HG02678 (cell line): ENCODE measurements around the gene ME3.

Source experiments
- ATAC-seq: cut with Tn5 transposase; IDR thresholded peaks from one replicate; pipeline ENCODE4 v1.9.1; 2021; ENCODE audit warnings: mild to moderate bottlenecking, moderate library complexity; ENCODE audit not compliant: unreplicated experiment

The ME3 gene

DNA sequence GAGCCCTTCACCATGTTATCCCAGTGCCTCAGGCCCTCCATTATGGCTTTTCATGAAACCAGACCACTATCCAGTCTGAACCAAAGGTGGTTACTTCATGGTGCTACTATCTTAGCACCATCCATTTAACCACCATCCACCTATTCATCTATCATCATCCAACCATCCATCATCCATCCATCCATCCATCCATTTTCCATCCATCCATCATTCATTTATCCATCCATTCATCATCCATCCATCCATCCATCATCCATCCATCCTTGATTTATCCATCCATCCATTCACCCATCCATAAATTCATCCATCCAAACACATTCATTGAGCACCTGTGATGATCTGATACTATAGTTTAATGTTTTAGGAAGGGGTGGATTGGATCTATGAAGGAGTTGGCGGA lies 204.2 kb downstream of the ME3 start:
- ATAC-seq = no peak

DNA sequence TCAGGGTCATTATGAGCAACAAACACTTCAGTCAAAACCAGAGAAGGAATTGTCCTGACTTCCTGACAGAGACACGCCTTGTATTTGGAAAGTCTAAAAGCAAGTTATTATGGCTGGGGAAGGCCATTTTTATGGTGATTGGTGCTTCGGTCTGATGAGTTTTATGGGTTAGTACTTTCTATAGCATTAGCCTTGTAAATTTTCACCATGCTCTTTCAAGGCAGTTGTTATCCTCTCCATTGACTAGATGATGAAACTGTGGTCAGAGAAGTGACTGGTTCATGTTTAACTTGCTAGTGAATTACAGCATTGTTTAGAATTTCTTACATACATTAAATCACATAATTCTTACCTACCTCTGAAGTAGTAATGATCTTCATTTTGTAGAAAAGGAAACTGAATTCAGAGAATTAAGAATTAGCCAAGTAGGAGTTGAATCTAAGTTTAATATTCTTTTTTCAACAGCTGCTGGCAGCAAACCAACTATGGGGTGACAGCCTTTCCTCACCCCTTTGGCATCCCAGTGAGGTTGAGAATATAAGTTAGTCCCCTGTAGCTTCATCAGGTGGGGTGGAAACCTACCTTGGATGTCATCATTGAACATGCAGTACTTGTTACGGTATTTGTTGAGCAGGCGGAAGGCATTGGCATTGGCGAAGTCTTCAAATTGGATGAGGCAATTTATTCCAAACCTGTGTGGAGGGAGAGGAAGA lies 207.8 kb downstream of the ME3 start:
- no peak for ATAC-seq

DNA sequence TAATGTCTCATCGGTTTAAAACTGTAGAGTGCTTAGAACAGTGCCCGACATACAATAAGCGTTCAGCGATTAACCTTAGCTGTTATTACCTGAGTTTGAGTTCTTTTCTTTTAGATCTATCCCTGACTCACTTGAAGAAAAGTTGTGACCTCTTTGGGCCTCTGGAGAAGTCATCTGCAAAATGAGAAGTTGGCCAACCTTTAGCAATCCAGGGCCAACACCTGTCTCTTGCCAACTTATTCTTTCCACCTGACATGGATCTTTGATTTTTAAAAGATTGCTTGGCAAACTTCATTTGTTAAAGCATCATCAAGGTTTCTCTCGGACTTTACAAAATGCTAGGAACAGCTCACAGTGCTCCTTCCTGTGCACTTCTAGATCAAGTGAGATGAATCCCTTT lies 208.5 kb downstream of the ME3 start:
- ATAC-seq = no peak

DNA sequence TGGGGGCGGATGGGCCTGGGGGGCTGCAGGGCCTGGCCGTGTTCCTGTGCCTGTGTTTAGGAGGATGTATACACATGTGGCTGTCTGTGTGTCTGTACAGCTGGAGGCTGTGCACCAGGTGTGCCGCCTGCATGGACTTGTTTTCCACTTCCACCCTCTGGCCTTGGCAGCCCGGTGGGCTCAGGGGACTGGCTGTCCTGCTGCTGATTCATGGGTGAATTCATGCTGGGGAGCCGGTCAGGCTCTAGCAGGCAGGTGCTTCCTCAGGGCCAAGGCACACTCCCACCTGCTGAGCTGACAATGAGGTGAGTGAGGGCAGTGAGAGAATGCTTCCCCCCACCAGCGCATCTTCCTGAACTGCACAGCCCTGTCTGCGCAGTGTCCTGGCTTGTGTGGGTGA lies 209.3 kb downstream of the ME3 start:
- ATAC-seq = no peak

DNA sequence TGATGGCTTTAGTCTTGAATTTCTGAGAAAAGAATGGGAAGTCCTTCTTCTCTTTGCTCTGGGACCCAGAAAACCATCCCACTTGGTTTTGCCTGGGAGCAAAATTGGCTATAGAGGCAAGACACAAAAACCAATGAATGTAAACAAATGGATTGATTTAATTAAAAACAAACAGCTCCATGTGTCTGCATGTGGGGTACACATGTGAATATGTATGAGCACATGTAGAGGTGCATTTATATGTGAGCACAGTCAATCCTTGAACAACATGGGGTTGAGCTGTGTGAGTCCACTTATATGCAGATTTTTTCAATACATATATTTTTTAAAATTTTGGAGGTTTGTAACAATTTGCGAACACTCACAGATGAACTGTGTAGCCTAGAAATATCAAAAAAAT lies 210.5 kb downstream of the ME3 start:
- ATAC-seq = no peak

DNA sequence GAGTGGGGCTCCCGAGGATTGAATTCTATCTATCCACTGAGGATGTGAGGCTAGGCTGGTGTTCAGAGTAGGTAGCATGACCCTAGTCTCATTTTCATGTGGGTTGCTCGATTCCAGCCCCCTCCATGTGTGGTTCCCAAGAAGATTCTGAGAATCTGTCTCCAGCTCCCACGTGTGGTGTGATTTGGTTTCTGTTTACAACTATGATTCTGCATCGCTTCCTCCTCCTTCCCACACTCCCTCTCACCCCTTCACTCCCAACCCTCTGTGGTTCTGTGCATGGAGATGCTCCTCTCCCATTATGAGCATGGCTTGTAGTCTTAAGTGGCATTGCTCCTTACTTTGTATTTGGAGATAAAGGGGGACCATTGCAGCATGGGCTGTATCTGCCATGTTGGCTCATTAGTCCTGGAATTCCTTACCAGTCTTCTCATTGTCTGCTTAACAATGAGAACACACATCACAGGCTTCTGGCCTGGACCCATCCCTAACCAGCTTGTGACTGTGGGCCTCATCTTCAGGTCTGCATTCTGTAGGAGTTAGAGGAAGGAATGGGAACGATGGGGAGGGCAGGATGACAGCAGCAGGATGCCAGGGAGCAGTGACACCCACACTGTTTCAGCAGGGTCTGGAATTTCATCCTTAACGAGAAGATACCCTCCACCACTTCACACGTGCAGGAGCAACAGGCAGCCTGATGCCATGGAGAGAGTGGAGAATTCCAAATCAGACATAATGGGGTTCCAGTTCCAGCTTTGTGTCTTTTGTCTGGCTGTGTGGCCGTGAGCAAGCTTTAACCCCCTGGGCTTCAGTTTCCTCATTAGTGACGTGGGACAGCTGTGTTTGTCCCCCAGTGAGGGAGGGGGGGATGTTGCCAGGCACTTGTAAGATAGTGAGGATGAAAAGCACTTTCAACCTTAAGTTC lies 211.7 kb downstream of the ME3 start:
- ATAC-seq = no peak

DNA sequence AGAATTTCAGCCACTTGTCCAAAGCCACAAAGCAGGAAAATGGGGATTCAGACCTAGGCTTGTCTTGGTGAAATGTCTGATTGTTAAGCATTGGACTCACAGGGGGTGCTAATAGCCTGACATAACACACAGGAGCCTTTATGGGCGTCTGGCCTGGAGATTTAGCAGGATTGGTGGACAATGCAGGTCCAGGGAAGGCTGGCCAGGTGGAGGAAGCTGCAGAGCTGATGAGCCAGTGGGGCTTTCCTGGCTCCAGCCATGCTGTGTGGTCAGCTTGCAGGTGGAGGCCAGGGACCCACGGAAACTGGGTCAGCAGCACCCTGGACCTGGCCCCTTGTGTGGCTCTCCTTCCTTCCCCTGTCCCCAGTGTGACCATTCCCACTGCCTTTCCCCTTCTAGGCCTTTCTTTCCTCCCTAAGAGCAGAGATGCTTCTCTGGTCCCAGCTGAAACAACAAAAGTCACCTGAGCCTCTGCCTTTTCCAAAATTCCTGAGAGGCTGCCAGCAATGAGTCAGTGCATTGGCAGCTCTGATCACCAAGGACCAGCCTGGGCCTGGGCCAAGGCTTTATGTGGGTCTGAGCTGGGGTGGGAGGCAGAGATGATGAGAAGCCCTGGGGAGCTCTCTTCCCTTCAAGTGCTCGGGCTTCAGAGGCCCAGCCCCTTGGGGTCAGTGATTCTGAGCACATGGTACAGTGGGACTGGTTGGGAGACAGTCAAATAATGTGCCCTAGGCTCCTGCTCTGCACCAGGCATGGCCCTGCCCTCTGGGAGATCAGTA lies 212.5 kb downstream of the ME3 start:
- ATAC-seq = no peak

DNA sequence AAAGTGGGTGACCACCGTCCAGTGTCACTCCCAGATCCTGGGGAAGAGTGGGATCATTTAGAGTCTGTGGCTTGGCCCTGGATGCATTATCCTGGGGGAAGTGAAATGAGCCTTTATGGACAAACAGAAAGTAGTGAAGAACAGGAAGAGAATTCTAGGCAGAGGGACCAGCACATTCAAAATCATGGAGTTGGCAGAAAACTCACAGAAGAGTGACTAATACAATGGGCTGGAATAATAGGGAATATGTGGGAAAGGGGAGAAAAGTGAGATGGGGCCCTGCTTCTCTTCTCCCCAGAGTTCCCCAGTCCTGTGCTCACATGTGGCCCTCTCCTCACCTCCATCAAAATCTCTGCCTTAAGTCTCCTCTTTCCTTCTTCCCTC lies 213.4 kb downstream of the ME3 start:
- ATAC-seq = no peak

DNA sequence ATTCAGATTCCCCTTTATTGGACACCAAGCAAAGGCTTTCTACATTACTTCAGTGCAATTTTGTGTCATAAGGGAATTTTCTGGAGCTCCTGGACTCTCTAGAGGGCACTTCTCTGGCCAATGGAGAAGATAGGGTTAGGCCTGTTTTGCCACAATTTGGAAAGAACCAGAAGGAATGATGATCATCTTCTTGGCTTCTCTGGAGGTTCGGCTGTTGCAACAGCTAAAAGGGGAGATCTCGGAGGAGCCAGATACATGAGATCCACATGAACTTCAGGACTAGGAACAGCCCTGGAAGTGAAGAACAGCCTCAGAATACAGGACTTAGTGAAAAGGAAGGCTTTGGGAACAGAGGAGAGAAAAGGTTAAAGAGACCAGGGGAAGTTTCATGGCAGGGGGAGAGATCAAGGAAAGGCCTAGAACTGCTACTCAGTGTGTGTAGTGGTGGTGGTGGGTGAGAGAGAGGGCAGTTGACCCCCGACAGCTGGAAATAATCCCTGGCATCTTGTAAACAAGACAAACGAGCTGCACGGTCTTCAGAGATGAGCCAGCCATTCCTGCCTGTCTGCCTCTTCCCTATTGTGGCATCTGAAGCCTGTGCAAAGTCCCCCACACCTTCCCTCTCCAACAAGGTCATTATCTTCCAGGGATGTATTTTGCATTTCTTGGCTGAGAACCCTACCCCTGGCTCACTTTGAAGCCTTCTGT lies 214.0 kb downstream of the ME3 start:
- no peak for ATAC-seq

DNA sequence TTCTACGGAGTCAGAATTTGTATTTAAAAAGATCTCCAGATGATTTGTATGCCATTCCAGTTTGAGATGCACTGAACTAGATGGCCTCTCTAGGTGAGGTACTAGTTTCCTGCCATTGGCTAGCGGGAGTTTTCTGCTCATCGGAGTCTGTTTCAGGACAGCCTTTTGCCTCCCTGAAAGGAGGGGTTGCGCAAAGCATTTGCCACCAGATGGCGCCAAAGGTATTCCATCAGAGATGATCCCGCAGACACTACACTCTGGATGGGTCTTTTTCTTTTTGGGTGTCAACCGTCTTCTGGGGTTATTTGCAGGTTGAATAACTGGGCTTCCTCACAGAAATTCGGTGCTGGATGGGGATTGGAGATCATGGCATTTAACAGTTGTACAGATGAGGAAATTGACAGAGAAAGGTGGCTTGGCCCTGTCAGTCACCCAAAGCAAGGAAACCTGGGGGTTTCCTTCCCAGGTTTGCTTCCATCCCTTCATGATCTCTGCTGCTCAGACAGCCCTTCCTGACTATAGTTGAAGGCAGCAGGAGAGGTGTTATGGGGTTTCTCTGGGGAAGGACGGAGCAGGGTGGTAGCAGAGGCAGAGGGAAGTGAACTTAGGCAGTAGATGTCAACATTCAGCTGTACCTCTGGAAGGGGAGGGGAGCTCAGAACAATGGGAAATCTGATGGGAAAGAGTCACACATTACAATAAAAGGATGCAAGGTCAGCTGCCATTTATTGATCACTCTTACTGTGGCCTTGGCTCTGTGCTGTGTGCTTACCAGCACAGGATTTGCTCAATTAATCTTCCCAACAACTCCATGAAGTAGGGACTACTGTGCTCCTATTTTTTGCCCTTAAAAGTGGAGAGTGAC lies 216.1 kb downstream of the ME3 start:
- peak; percentile 89 for ATAC-seq

GRCh38 chr11:86453290-86454030 lies 219.0 kb downstream of the ME3 start:
- ATAC-seq = no peak

- ATAC-seq = no peak
Observed at GRCh38 chr11:86449993-86450629, 222.3 kb downstream of the ME3 start.

GRCh38 chr11:86447763-86448480 lies 224.5 kb downstream of the ME3 start:
- no peak for ATAC-seq

GRCh38 chr11:86446924-86447285 lies 225.5 kb downstream of the ME3 start:
- ATAC-seq = no peak

DNA sequence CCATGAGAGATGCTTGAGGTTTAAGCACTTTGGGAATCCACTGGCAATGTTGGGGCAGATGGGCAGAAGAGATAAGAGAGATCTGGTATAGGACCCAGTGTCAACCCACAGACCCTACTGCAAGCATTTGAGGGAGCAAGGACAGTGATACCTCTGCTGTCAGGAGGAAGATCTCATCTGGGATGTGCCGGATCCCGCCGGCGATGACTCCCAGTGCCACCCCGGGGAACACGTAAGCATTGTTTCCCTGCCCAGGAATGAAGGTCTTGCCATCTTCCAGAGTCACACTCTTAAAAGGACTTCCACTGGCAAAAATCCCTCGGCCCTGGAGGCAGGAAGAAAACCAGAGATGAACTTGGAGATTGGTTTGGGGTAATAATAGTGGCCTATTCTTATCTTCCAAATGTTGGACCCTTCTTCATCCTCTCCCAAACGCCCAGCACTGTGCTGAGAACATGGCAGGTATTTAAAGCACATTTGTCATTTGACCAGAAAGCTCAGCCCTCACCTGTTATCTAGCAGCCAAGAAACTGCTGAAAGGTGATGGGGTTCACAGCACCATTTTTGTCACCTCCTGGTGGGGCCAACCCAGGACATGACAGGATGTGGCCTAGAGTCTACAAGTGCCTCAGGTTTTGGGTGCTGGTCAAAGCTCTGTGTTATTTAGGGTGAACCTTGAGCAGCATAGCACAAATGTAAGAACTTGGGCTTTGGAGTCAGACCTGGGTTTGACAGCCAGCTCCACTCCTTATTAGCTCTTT lies 226.1 kb downstream of the ME3 start:
- ATAC-seq = no peak

DNA sequence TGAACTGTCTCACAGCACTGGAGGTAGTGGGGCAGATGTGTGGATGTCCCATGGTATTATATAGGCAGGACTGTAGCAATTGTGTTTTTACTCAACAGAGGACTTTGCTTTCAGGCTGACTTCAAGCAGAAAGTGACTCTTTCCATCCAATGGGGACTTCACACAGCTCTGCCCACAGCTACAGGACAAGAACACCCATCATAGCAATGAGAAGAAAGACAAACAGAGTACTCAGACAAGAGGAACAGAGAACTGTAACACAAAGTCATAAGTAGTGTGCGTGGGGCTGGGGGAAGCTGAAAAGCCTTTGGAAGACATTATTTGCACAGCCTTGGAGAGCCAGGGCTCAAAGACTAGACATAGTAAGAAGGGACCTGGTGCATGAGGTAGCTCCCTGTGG lies 227.4 kb downstream of the ME3 start:
- peak; percentile 37 for ATAC-seq

- peak; percentile 51 for ATAC-seq
Observed at GRCh38 chr11:86443415-86443814, 229.0 kb downstream of the ME3 start.
